HCT116 (cell line): ENCODE measurements around the gene FNDC3B. TPM values are rescaled to one million over a fixed set of nuclear protein-coding genes. Genes with fewer than 3 reads are reported as not detected.

ENCODE experiments used
- CEBPB ChIP-seq: IDR thresholded peaks from 2 replicates; pipeline ENCODE4 v1.6.1; 2012; ENCODE audit warnings: low read depth
- EGR1 ChIP-seq: IDR thresholded peaks from 2 replicates; pipeline ENCODE4 v1.6.1; 2012; ENCODE audit warnings: low read depth
- ELF1 ChIP-seq: IDR thresholded peaks from 2 replicates; pipeline ENCODE4 v1.6.1; 2012; ENCODE audit warnings: low read depth, borderline replicate concordance
- EZH2phosphoT487 ChIP-seq: fragments of 200-600 bp; IDR thresholded peaks from 2 replicates; pipeline ENCODE4 v1.6.1; 2018; ENCODE audit warnings: antibody characterized with exemption, borderline replicate concordance
- POLR2A ChIP-seq: IDR thresholded peaks from 2 replicates; pipeline ENCODE4 v1.7.0; 2011; ENCODE audit warnings: borderline replicate concordance; ENCODE audit not compliant: insufficient read depth, insufficient read length; ENCODE audit errors: extremely low read depth
- RAD21 ChIP-seq: IDR thresholded peaks from 2 replicates; pipeline ENCODE4 v1.6.1; 2012; ENCODE audit warnings: low read depth, mild to moderate bottlenecking
- SRF ChIP-seq: IDR thresholded peaks from 2 replicates; pipeline ENCODE4 v1.6.1; 2012; ENCODE audit warnings: low read depth
- ZFX ChIP-seq: fragments of 450-650 bp; IDR thresholded peaks from 2 replicates; pipeline ENCODE4 v1.6.1; 2017
- total RNA-seq: library from RNA; stranded (reverse); gene quantifications from one replicate; pipeline ENCODE4 v1.2.1, GENCODE V29; 2021; ENCODE audit not compliant: unreplicated experiment
- TF ChIP-seq, protein P1 (sequence below): IDR thresholded peaks from 2 replicates; pipeline ENCODE4 v1.6.1; 2012; ENCODE audit warnings: low read depth
- TF ChIP-seq, protein P2 (sequence below): IDR thresholded peaks from 2 replicates; pipeline ENCODE4 v1.6.1; 2012
- TF ChIP-seq, protein P3 (sequence below): IDR thresholded peaks from 2 replicates; pipeline ENCODE4 v1.6.1; 2012
- TF ChIP-seq, protein P4 (sequence below): IDR thresholded peaks from 2 replicates; pipeline ENCODE4 v1.6.1; 2011; ENCODE audit warnings: mild to moderate bottlenecking, low read length, moderate library complexity; ENCODE audit not compliant: insufficient replicate concordance; ENCODE audit errors: extremely low read depth

Gene FNDC3B
- total RNA-seq, 1 experiment from 2014 or later, result 45.7 TPM

DNA sequence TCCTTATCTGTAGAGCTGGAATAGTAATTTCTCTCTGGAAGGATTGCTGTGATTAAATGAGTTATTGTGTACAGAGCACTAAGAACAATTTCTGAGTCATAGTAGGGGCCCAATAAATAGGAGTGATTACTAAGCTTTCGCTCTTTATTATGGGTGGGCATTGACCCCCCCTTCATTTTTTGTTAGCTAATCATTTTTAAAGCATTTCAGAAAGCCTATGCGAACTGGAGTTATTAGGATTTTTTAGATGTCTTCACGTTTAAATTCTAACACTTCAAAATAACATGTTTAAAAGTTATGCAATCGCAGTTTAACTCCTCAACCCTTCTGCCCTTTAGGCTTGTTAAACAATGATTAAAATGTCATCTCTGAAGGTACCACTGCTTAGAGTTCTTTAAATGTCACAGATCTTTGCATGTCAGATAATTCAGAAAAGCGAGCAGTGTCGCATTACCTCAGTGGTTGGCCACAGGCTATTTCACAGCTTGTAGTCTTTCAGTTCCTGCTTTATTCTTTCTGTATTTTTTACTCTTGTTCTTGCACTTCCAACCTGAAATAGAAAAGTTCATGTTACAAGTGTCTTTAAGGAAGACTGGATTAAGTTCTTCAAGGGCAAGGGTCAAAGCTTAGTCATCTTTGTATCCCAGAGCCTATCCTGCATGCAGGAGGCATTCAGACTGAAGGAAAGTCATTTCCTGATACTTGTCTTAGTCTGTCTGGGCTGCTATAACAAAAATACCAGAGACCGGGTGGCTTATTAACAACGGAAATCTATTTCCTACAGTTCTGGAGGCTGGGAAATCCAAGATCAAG lies 102.9 kb downstream of the FNDC3B start (continued):
- TF ChIP-seq, protein P1, sequence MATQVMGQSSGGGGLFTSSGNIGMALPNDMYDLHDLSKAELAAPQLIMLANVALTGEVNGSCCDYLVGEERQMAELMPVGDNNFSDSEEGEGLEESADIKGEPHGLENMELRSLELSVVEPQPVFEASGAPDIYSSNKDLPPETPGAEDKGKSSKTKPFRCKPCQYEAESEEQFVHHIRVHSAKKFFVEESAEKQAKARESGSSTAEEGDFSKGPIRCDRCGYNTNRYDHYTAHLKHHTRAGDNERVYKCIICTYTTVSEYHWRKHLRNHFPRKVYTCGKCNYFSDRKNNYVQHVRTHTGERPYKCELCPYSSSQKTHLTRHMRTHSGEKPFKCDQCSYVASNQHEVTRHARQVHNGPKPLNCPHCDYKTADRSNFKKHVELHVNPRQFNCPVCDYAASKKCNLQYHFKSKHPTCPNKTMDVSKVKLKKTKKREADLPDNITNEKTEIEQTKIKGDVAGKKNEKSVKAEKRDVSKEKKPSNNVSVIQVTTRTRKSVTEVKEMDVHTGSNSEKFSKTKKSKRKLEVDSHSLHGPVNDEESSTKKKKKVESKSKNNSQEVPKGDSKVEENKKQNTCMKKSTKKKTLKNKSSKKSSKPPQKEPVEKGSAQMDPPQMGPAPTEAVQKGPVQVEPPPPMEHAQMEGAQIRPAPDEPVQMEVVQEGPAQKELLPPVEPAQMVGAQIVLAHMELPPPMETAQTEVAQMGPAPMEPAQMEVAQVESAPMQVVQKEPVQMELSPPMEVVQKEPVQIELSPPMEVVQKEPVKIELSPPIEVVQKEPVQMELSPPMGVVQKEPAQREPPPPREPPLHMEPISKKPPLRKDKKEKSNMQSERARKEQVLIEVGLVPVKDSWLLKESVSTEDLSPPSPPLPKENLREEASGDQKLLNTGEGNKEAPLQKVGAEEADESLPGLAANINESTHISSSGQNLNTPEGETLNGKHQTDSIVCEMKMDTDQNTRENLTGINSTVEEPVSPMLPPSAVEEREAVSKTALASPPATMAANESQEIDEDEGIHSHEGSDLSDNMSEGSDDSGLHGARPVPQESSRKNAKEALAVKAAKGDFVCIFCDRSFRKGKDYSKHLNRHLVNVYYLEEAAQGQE, result no peak
- peak; percentile 36; the same call in 1 of the 2 replicates for TF ChIP-seq CEBPB
- 0 out of 2 replicates have a peak, but pooled peaks have one; percentile 37 for TF ChIP-seq SRF
- TF ChIP-seq, protein P2, sequence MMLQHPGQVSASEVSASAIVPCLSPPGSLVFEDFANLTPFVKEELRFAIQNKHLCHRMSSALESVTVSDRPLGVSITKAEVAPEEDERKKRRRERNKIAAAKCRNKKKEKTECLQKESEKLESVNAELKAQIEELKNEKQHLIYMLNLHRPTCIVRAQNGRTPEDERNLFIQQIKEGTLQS, result peak; percentile 17; the same call in 1 of the 2 replicates
- TF ChIP-seq EGR1, result 0 out of 2 replicates have a peak, but pooled peaks have one; percentile 14
- TF ChIP-seq, protein P3, sequence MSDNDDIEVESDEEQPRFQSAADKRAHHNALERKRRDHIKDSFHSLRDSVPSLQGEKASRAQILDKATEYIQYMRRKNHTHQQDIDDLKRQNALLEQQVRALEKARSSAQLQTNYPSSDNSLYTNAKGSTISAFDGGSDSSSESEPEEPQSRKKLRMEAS, result peak; percentile 54; the same call in 1 of the 2 replicates
- TF ChIP-seq ZFX, result no peak
- TF ChIP-seq POLR2A, result no peak
- TF ChIP-seq EZH2phosphoT487, result no peak
- no peak for TF ChIP-seq RAD21
- TF ChIP-seq, protein P4, sequence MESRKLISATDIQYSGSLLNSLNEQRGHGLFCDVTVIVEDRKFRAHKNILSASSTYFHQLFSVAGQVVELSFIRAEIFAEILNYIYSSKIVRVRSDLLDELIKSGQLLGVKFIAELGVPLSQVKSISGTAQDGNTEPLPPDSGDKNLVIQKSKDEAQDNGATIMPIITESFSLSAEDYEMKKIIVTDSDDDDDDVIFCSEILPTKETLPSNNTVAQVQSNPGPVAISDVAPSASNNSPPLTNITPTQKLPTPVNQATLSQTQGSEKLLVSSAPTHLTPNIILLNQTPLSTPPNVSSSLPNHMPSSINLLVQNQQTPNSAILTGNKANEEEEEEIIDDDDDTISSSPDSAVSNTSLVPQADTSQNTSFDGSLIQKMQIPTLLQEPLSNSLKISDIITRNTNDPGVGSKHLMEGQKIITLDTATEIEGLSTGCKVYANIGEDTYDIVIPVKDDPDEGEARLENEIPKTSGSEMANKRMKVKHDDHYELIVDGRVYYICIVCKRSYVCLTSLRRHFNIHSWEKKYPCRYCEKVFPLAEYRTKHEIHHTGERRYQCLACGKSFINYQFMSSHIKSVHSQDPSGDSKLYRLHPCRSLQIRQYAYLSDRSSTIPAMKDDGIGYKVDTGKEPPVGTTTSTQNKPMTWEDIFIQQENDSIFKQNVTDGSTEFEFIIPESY, result peak; percentile 11
- 0 out of 2 replicates have a peak, but pooled peaks have one; percentile 24 for TF ChIP-seq ELF1
